ENCODE data around the gene MYRFL.

GRCh38 chr12:69828897-69829296 is 3.9 kb downstream of the MYRFL start:
- TF ChIP-seq CTCF (conservative IDR thresholded peaks at IDR 0.05 in 1 of 2, IDR thresholded peaks at IDR 0.05 in 1 of 2; ENCODE audit: extremely low read depth in 1 of 2, insufficient read depth in 1 of 2, low read depth in 1 of 2, low read length in 2 of 2), result no peak
- no peak for TF ChIP-seq EZH2 (IDR thresholded peaks at IDR 0.05; ENCODE audit: borderline replicate concordance, low read length)
